Esophagus muscularis mucosa (tissue), 3 donors: ENCODE data around the gene HOXD11.

Experiments used
- CTCF ChIP-seq, 3 experiments: fragments of 200-600 bp in 2 of 3; fragments of 450-650 bp in 1 of 3; sonication (generic) in 2 of 3; IDR thresholded peaks; one replicate each; pipeline ENCODE4 v1.5.1; 2017 to 2019; ENCODE audit warnings: antibody characterized with exemption in 3 of 3, mild to moderate bottlenecking in 2 of 3, moderate library complexity in 1 of 3
- POLR2A ChIP-seq: fragments of 450-650 bp; IDR thresholded peaks from one replicate; pipeline ENCODE4 v1.6.1; 2017; ENCODE audit warnings: antibody characterized with exemption, moderate library complexity, mild to moderate bottlenecking, low read depth
- POLR2AphosphoS5 ChIP-seq, 2 donors: sonication (generic); formaldehyde crosslinking; IDR thresholded peaks; one replicate each; pipeline ENCODE4 v1.6.1; 2017; ENCODE audit warnings: antibody characterized with exemption in 2 of 2

- TF ChIP-seq CTCF (IDR thresholded peaks at IDR 0.05) (no peak), POLR2AphosphoS5 (IDR thresholded peaks at IDR 0.05) (no peak), POLR2A (no peak)
Observed at GRCh38 chr2:176072951-176073904, 33.9 kb upstream of the HOXD11 start.
